Mesenchymal stem cell (in vitro differentiated cells and primary cell): Measurements from ENCODE around the gene SYAP1.
"Not testable (repeated sequence)": the region's sequence is repeated elsewhere in the genome, so short reads cannot be mapped to it uniquely, and the experiment has no call there.

Experiments used
- DNase-seq: peaks from one replicate; pipeline ENCODE4 v3.0.0-alpha.2; 2013
- H2AFZ ChIP-seq: one replicate; pipeline ENCODE4 v1.6.1; 2013; ENCODE audit warnings: low read depth, mild to moderate bottlenecking, control low read depth, inconsistent platforms, low read length, moderate library complexity
- H2AK5ac ChIP-seq: 2 replicates; pipeline ENCODE4 v1.6.1; 2013; ENCODE audit warnings: low read length, moderate library complexity, mild to moderate bottlenecking, inconsistent platforms; ENCODE audit not compliant: severe bottlenecking
- H2BK120ac ChIP-seq: one replicate; pipeline ENCODE4 v1.6.1; 2013; ENCODE audit warnings: low read depth, mild to moderate bottlenecking, inconsistent platforms, low read length, moderate library complexity
- H2BK12ac ChIP-seq, 2 experiments: one replicate each; pipeline ENCODE4 v1.6.1; 2013; ENCODE audit warnings: inconsistent platforms in 2 of 2, low read length in 2 of 2, mild to moderate bottlenecking in 2 of 2, moderate library complexity in 2 of 2, control low read depth in 1 of 2
- H2BK15ac ChIP-seq: one replicate; pipeline ENCODE4 v1.6.1; 2013; ENCODE audit warnings: mild to moderate bottlenecking, low read depth, inconsistent platforms; ENCODE audit not compliant: poor library complexity, severe bottlenecking
- H2BK5ac ChIP-seq: 2 replicates; pipeline ENCODE4 v1.6.1; 2013; ENCODE audit warnings: low read depth, mild to moderate bottlenecking, low read length, control low read depth, inconsistent platforms; ENCODE audit not compliant: poor library complexity, severe bottlenecking
- H3K14ac ChIP-seq, 2 experiments: one replicate each; pipeline ENCODE4 v1.6.1; 2013; ENCODE audit warnings: inconsistent platforms in 2 of 2, low read length in 2 of 2, control low read depth in 1 of 2, mild to moderate bottlenecking in 1 of 2, moderate library complexity in 1 of 2
- H3K18ac ChIP-seq, 2 experiments: one replicate each; pipeline ENCODE4 v1.6.1; 2013; ENCODE audit warnings: inconsistent platforms in 2 of 2, low read length in 2 of 2, control low read depth in 1 of 2, low read depth in 1 of 2, mild to moderate bottlenecking in 1 of 2
- H3K23ac ChIP-seq, 2 experiments: one replicate each; pipeline ENCODE4 v1.6.1; 2013; ENCODE audit warnings: inconsistent platforms in 2 of 2, low read length in 2 of 2, mild to moderate bottlenecking in 2 of 2, moderate library complexity in 2 of 2, control low read depth in 1 of 2
- H3K27ac ChIP-seq: 2 replicates; pipeline ENCODE4 v1.5.1; 2013; ENCODE audit warnings: mild to moderate bottlenecking, moderate library complexity, low read length, control low read depth, inconsistent platforms; ENCODE audit not compliant: poor library complexity, severe bottlenecking
- H3K27me3 ChIP-seq, 2 experiments: 2 replicates each; pipeline versions ENCODE4 v1.6.1 to v1.7.0; 2013; ENCODE audit warnings: low read length in 2 of 2, mild to moderate bottlenecking in 2 of 2, moderate library complexity in 2 of 2, control low read depth in 1 of 2, inconsistent platforms in 1 of 2; ENCODE audit not compliant: control insufficient read depth in 1 of 2, insufficient read depth in 1 of 2
- H3K36me3 ChIP-seq, 2 experiments: 2 replicates each; pipeline versions ENCODE4 v1.6.1 to v1.7.0; 2013; ENCODE audit warnings: low read length in 2 of 2, control low read depth in 1 of 2, inconsistent platforms in 1 of 2, low read depth in 1 of 2, mild to moderate bottlenecking in 1 of 2; ENCODE audit not compliant: insufficient read depth in 2 of 2, control insufficient read depth in 1 of 2
- H3K4ac ChIP-seq, 2 experiments: one replicate each; pipeline ENCODE4 v1.6.1; 2013; ENCODE audit warnings: inconsistent platforms in 2 of 2, low read length in 2 of 2, mild to moderate bottlenecking in 2 of 2, moderate library complexity in 2 of 2, control low read depth in 1 of 2, low read depth in 1 of 2
- H3K4me1 ChIP-seq: 2 replicates; pipeline ENCODE4 v1.6.1; 2013; ENCODE audit warnings: low read depth, low read length, control low read depth; ENCODE audit not compliant: control insufficient read depth, insufficient read depth
- H3K4me2 ChIP-seq: 2 replicates; pipeline ENCODE4 v1.6.1; 2013; ENCODE audit warnings: low read length, mild to moderate bottlenecking, inconsistent platforms; ENCODE audit not compliant: poor library complexity, severe bottlenecking
- H3K4me3 ChIP-seq, 2 experiments: 2 replicates each; pipeline versions ENCODE4 v1.5.1 to v1.7.0; 2013; ENCODE audit warnings: low read length in 2 of 2, mild to moderate bottlenecking in 2 of 2, control low read depth in 1 of 2, low read depth in 1 of 2; ENCODE audit not compliant: insufficient read depth in 1 of 2
- H3K79me1 ChIP-seq: replicated peaks from 2 replicates; pipeline ENCODE4 v1.6.1; 2013; ENCODE audit warnings: mild to moderate bottlenecking, control low read depth, low read length, inconsistent platforms; ENCODE audit not compliant: poor library complexity, severe bottlenecking
- H3K9ac ChIP-seq: 2 replicates; pipeline ENCODE4 v1.7.0; 2013; ENCODE audit warnings: mild to moderate bottlenecking, low read length, moderate library complexity
- H3K9me3 ChIP-seq: 2 replicates; pipeline ENCODE4 v1.7.0; 2013; ENCODE audit warnings: mild to moderate bottlenecking, low read length; ENCODE audit not compliant: control insufficient read depth
- H4K8ac ChIP-seq: one replicate; pipeline ENCODE4 v1.6.1; 2013; ENCODE audit warnings: inconsistent platforms, mild to moderate bottlenecking, low read length, moderate library complexity
- H4K91ac ChIP-seq: one replicate; pipeline ENCODE4 v1.6.1; 2013; ENCODE audit warnings: mild to moderate bottlenecking, low read length, inconsistent platforms
- WGBS: methylation state at CpG from one replicate; pipeline ENCODE4 v1.1.7; 2013; ENCODE audit warnings: mixed read lengths; 5-methylcytosine and 5-hydroxymethylcytosine counted together

Gene SYAP1

GRCh38 chrX:16714504-16714903, 4.9 kb upstream of the SYAP1 start:
- H3K4ac ChIP-seq: no peak overlapping the region
- H3K27ac ChIP-seq: no peak overlapping the region
- no peak overlapping the region for H2BK5ac ChIP-seq
- H2AFZ ChIP-seq: no peak overlapping the region
- no peak overlapping the region for H3K4me2 ChIP-seq
- no peak overlapping the region for H4K91ac ChIP-seq
- H3K9ac ChIP-seq: no peak overlapping the region
- H3K36me3 ChIP-seq: no peaks in the 10 kb centered on the region
- no peaks in the 10 kb centered on the region for H3K79me1 ChIP-seq
- H2AK5ac ChIP-seq: no peak overlapping the region
- WGBS: 87% methylated on average over 8 of the region's 8 CpGs
- H3K4me3 ChIP-seq: no peak overlapping the region
- no peak overlapping the region for H3K18ac ChIP-seq
- H4K8ac ChIP-seq: no peak overlapping the region
- H3K4me1 ChIP-seq: no peaks in the 10 kb centered on the region
- H3K9me3 ChIP-seq: no peaks in the 10 kb centered on the region
- H3K14ac ChIP-seq: no peak overlapping the region
- no peak overlapping the region for H2BK15ac ChIP-seq
- no peak overlapping the region for H2BK120ac ChIP-seq
- H3K23ac ChIP-seq: no peak overlapping the region
- no peak for DNase-seq
- no peak overlapping the region for H2BK12ac ChIP-seq
- peaks cover 0 to 26% of the 10 kb centered on the region in 2 experiments for H3K27me3 ChIP-seq

- not testable (repeated sequence) for H3K23ac ChIP-seq, H3K4ac ChIP-seq, H3K36me3 ChIP-seq, H3K9ac ChIP-seq, H2BK12ac ChIP-seq, H2BK15ac ChIP-seq, H2BK5ac ChIP-seq, H3K4me1 ChIP-seq, H2AFZ ChIP-seq, H3K4me3 ChIP-seq, H4K8ac ChIP-seq, DNase-seq, H3K27ac ChIP-seq, H2BK120ac ChIP-seq, H3K4me2 ChIP-seq, H3K18ac ChIP-seq, H2AK5ac ChIP-seq, H3K14ac ChIP-seq, H3K9me3 ChIP-seq, H3K79me1 ChIP-seq, H4K91ac ChIP-seq
- peaks cover 0 to 26% of the 10 kb centered on the region in 2 experiments for H3K27me3 ChIP-seq
- no CpG with 5 or more reads among the region's 6 CpGs for WGBS
Measured at GRCh38 chrX:16715638-16716037, 3.8 kb upstream of the SYAP1 start.

- not testable (repeated sequence) for H2BK15ac ChIP-seq, H3K14ac ChIP-seq, H2BK12ac ChIP-seq, DNase-seq, H2AK5ac ChIP-seq, H4K91ac ChIP-seq, H3K9ac ChIP-seq, H3K79me1 ChIP-seq, H3K9me3 ChIP-seq, H3K18ac ChIP-seq, H2AFZ ChIP-seq, H3K4me1 ChIP-seq, H3K27ac ChIP-seq, H3K4me2 ChIP-seq, H3K23ac ChIP-seq, H2BK120ac ChIP-seq, H3K4ac ChIP-seq, H4K8ac ChIP-seq, H3K36me3 ChIP-seq, H3K4me3 ChIP-seq, H2BK5ac ChIP-seq
- 94% methylated on average over 5 of the region's 6 CpGs for WGBS
- H3K27me3 ChIP-seq: peaks cover 0 to 23% of the 10 kb centered on the region in 2 experiments
Measured at GRCh38 chrX:16716451-16716850, 3.0 kb upstream of the SYAP1 start.

- Histone ChIP-seq H3K4me1 (peaks cover 4% of the 10 kb centered on the region), H3K27me3 (peaks cover 0 to 12% of the 10 kb centered on the region in 2 experiments), H3K9ac (peak overlapping the region; percentile 97), H3K4me2 (peak overlapping the region; percentile 70), H3K27ac (peak overlapping the region; percentile 92), H2AK5ac (peak overlapping the region; percentile 36), H3K36me3 (peaks cover 0 to under 1% of the 10 kb centered on the region in 2 experiments), H2BK12ac (no peak overlapping the region), H3K18ac (peak overlapping the region; percentile 78 to 83), H4K91ac (peak overlapping the region; percentile 80), H3K23ac (no peak overlapping the region), H3K9me3 (no peaks in the 10 kb centered on the region), H2BK5ac (peak overlapping the region; percentile 57), H2AFZ (peak overlapping the region; percentile 88), H4K8ac (peak overlapping the region; percentile 94), H2BK120ac (no peak overlapping the region), H3K4ac (peak overlapping the region in 1 of 2 experiments; percentile 82), H3K4me3 (peak overlapping the region; percentile 58 to 88), H3K79me1 (no peaks in the 10 kb centered on the region), H3K14ac (no peak overlapping the region), H2BK15ac (no peak overlapping the region)
- no peak for DNase-seq
- WGBS: 27% methylated on average over 2 of the region's 6 CpGs
Measured at GRCh38 chrX:16718824-16719333, 533 bp upstream of the SYAP1 start.
